GM21528 (cell line): ENCODE results near the gene APOB.
A peak's percentile ranks its signal among the peaks of the same experiment; 100 is the strongest.

Source experiments
- ATAC-seq: cut with Tn5 transposase; IDR thresholded peaks from one replicate; pipeline ENCODE4 v1.9.1; 2021; ENCODE audit warnings: mild to moderate bottlenecking, moderate library complexity; ENCODE audit not compliant: unreplicated experiment, low FRiP score

Gene APOB

GRCh38 chr2:20989404-20989803 lies 54.5 kb downstream of the APOB start:
- no peak for ATAC-seq

- no peak for ATAC-seq
Measured at GRCh38 chr2:20988905-20989304, 55.0 kb downstream of the APOB start.

DNA sequence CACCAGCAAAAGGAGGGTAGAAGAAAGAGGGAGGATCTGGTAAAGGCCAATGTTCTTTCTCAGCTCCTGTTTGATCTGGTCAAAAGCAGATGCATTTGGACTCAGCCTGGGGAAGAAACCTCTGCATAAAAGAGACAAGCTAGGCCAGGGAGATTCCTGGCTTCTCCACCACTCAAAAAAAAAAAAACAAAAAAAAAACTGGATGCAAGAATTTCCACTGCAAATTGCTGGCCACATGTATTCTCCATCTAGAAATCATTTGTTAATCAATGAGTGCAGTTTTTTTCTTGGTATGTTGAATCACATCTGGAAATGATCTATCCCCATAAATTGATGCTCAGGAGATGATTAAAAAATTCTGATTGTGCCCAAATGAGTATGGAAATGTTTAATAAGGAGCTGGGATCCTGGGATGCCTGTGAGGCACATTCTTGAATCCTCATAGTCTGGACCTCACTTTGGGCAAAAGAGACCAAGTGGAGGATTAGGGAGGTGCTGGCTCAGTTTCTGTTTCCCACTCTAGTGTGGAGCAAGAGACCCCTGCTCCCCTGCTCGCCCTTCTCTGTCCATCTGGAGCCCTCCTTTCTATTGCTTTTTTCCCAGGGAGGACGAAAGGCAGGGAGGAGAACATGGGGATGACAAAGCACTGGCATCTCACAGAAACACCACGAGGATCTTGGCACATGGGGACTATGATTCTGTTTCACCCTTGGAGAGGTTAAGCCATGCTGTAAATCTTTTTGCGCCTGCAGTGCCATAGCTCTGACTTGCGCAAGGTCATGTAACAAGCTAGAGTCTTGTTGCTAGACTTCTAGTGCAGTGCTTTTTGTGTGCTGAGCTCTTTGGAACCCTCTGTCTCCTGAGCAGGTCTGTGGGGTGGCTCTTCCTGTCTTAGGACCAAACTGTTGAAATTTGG lies 57.6 kb downstream of the APOB start:
- ATAC-seq = no peak

GRCh38 chr2:20985062-20985461 lies 58.8 kb downstream of the APOB start:
- no peak for ATAC-seq

DNA sequence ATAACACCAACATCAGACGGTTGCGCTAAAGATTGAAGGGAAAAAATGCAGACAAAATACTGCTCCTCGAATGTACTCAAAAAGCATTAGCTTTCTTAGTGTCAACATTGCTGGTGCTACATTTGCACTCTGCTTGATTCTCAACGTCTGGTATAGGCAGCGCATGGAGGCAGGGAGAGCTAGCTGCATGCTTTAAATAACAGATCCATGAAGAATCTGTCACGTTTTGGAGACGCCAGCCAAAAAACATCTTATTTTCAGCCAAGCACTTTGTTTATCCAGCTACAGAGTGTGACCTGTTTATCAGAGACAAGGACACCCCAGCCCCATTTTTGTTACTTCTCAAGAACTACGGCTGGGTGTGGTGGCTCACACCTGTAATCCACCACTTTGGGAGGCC lies 59.5 kb downstream of the APOB start:
- ATAC-seq = no peak

GRCh38 chr2:20983844-20984243 lies 60.0 kb downstream of the APOB start:
- no peak for ATAC-seq

DNA sequence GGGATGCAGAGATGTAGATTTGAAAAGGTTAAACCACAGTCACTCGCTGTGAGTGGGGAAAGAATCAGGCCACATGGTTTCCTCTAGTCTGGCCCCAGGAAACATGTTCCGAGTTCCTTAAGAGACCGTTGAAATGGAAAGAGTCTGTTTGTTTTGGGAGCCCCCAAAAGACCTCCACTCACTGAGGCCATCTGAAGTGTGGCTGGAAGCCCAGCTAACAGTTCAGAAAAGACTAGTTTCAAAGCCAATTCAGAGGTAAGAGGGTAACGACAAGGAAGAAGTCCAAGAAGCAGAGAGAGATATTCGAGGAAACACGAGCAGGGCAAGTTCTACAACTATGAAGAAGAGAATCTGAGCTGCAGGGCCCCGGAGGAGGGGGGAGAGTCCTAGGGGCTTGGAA lies 61.0 kb downstream of the APOB start:
- ATAC-seq = no peak

- ATAC-seq = no peak
Measured at GRCh38 chr2:20977520-20978180, 66.2 kb downstream of the APOB start.

DNA sequence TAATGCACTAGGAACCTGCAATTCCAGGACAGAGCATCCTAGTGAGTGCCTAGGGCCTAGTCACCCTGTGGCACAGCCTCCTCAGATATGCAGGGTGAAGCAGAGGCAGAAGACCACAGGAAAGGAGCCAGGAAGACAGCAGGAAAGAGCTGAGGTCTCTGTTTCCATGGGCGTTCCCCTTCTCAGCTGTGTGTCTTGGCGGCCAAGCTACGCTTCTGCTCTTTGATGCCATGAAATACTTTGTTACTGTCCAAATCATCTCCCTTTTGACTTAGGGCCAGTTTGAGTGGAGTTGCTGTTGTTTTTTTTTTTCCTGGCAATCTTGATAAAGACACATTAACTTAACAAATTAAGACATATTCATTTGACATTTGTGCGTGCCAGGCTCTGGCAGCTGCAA lies 67.3 kb downstream of the APOB start:
- no peak for ATAC-seq

DNA sequence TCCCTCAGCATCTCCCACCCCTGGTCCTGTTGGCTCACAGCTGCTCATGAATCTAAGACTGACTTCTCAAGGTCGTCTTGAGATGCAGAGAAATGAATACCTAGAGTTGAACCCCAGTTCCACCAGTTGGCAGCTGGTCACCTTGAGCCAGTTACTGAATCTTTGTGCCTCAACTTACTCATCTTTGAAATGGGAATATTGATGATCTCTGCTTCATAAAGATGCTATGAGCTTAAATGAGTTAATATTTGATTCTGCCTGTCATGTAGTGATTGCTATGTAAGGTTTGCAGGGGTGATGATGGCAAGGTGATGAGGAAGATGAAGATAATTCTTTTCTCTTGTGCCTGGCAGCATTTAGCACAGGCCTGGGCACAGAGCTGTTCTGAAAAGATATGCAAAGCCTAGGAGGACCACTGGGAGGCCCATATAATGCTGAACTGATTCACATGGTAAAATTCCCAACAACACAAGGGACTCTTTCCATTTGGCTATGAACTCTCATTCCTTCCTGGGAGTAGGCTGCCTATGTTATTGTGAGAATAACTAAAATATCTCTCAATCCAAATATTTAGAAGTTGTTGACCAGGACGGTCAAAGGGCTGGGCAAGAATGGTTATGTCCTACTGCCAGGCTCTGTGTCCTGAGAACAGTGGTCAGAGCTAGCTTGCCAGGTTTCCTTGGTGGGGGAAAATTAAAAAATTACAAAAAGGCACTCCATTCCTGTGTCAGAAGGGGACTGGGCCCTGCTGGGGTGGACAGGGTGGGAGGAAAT lies 70.9 kb downstream of the APOB start:
- no peak for ATAC-seq

DNA sequence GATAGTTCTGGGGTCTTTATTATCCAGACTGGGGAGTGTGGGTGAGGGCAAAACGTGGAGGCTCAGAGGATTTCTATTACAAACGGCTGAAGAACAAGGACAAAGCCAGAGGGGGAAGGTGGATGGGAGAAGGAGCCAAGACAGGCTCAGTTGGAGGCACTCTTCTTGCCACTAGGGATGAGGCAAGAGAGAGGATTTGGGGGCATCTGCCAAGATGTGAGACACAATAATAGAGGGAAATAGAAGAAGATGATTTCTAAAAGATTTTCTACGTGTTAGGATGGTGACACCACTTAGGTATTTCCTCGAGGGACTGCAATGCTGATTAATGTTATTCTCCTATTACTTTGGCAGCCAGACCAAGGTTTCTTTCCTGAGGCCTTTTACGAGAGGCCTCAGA lies 71.8 kb downstream of the APOB start:
- no peak for ATAC-seq

- no peak for ATAC-seq
Measured at GRCh38 chr2:20970068-20970467, 73.8 kb downstream of the APOB start.

DNA sequence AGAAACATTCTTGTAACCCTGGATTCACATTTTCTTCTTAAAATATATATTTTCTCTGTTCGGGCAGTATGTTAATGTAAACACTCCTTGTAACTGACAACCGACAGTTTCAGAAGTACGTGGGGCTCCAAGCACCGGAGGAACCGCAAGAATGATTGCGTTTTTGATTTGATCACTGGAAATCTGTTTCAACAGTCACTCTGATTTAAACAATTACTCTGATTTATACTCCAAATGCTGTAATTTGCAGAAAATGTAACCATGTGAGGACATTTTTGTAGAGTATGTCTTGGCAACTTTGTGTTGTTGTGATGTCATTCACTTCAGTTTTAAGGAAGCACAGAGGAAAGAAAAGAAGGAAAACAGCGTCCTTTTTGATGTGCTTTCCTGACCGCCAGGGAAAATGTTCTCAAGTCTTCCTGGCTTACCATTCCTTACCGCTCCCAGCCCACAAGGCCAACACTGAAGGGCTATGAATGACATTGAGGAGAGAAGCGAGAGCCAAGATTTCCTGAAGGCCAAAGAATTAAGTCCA lies 77.7 kb downstream of the APOB start:
- ATAC-seq = no peak

DNA sequence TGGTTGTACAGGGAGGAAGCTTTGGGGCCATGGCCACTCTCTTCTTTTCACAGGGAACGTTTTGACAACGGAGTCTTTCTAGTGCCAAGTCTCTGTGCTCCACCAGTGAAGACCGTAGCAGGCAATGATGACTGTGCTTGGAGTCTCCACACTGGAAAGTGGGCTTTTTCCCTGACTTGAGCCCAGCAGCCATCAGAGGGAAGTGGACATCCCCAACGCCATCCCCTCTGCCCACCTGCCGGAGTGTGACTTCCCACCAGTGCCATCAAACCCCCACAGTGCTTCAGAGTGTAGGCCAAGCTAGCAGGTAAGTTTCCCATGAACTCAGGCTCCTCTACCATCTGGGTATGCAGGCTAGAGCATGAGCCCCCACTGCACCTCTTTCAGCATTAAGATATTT lies 78.7 kb downstream of the APOB start:
- ATAC-seq = no peak

GRCh38 chr2:20963867-20964266 lies 80.0 kb downstream of the APOB start:
- ATAC-seq = no peak

DNA sequence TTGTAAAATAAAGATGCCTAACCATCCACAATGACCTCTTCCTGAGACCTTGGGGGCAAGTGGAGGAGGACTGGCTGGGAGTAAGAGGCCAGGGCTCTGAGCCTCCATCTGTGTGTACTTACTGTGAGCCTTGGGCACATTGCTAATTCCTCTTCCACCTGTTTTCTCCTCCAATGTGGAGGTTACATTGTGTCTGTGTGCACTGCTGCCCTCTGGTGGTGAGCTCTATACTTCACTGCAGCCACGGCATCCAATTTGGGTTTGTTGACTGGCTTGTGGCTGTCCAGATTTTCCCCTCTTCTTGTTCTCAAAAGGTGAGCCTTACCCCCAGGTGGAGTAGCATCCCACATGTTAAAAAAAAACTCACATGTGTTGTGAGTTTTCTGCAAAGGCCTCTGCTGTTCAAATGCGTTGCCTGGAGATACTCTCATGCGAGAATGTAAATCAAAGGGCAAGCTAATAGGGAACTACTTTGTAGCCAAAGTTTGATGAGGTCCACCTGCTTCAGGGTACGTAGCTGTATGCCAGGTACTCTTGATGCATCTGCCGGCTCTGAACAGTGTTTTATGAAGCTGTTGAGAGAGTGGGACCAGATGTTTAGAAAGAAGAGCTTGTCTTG lies 80.8 kb downstream of the APOB start:
- ATAC-seq = peak; percentile 83

- ATAC-seq = no peak
Measured at GRCh38 chr2:20961858-20962257, 82.0 kb downstream of the APOB start.

GRCh38 chr2:20960003-20960402 lies 83.9 kb downstream of the APOB start:
- no peak for ATAC-seq

DNA sequence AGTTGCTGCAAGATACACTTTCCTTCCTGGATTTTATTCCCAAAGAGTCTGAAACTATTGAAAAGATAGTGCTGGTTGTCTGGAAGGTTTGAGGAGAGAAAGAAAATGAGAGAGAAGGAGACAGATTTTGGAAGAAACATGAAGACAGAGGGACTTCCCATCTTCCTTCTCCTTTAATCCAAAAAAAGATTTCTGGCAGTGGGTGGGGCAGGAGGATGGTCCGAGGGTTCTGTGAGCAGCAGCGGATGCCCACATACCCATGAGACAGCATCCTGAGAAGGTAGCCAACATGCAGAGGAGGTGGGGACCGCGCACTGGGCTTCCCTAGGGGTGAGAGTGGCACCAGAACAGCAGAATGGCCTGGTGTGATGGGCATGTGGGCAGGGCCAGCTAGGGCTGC lies 84.6 kb downstream of the APOB start:
- no peak for ATAC-seq

DNA sequence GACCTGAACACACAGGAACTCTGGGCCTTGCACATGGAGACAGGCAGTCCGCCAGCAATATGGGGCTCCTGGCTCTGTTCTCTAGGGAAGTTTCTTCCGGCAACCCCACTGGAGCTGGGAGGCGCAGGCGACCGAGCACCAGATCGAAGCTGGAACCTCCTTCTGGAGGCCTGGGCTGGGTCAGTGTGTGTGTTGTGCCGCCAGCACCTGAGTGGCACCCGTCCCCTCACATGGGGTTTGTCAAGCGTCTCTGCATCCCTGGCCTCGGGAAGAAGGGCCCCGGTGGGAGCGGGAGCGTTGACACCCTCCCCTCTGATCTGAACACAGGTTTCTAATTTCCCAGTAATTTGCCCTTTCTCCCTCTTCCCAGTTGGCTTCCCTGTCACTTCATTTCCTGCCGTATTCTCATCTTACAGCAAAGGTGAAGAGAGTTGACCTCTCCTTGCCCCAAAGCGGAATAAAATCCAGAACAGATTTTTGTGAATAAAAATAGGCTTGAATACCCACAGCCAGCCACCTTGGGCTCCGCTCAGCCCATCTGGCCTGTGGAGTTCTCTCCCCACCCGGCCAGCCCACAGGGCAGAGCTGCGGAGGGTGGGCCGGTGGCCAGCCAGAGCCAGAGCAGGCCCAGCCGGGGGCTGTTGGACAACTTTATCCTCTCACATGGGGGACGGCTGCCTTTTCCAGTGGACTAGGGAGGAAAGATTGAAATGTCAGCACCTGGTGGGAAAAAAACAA lies 85.9 kb downstream of the APOB start:
- no peak for ATAC-seq
